Right kidney (tissue), 1 donor: ENCODE results near the gene MED10.
"Not testable (repeated sequence)": the region's sequence is repeated elsewhere in the genome, so short reads cannot be mapped to it uniquely, and the experiment has no call there.

Experiments
- DNase-seq: peaks from one replicate; pipeline ENCODE4 v3.0.0-alpha.2; 2016

Gene MED10

DNA sequence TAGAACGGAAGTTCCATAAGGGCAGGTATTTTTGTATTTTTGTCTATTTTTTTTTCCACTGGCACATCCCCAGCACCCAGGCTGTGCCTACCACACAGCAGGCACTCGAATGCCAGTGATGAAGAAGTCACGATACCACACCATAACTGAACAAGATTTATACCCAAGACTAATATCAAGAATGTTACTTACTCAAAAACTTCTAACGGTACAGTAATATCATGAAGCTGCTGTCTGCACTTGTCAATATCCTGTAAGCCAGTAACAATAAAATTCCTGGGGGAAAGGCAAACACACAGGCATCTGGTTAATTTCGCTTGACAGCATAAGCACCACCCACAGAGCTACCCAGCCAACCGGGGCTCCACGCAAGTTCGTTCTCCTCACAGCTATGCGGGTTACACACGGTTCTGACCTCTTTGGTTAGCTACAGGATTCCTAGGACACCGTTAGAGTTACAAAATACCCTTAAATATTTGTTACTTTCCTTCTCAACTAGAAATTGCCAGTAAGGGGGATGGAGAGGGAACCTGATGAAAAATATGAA is 1.3 kb downstream of the MED10 start:
- no peak for DNase-seq

DNA sequence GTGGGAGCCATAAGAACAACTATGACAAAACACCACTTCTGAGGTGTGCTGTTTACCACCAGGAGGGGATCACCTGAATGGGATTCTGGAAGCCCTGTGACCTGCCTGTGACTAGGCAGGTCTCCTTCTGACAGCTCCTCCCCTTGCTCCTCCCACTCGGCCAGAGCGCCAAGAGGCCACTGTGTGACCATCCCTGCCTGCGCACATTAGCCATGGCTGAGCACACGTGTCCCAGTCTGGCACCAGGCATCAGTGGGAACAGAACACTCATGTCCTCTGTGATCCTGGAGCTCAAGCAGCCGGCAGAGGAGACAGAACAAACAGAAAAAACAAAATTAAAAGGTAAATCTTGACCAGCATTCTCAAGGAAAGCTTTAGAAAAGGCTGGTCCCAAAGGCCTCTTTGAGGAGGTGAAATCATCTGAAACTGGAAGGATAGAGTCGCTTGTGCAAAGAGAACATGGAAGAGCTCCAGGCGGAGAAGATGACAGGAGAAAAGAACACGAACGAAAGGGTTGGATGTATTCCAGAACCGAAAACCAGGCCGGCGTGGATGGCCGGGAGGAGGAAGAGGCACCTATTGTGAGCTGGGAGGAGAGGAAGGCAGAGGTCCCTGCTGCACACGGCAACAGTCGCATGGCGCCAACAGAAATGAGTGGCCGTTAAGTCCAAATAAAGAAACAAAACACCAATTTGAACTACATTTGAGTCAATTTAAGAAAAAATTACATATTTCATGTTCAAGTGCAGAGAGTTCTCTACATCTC is 5.1 kb downstream of the MED10 start:
- DNase-seq: no peak

DNA sequence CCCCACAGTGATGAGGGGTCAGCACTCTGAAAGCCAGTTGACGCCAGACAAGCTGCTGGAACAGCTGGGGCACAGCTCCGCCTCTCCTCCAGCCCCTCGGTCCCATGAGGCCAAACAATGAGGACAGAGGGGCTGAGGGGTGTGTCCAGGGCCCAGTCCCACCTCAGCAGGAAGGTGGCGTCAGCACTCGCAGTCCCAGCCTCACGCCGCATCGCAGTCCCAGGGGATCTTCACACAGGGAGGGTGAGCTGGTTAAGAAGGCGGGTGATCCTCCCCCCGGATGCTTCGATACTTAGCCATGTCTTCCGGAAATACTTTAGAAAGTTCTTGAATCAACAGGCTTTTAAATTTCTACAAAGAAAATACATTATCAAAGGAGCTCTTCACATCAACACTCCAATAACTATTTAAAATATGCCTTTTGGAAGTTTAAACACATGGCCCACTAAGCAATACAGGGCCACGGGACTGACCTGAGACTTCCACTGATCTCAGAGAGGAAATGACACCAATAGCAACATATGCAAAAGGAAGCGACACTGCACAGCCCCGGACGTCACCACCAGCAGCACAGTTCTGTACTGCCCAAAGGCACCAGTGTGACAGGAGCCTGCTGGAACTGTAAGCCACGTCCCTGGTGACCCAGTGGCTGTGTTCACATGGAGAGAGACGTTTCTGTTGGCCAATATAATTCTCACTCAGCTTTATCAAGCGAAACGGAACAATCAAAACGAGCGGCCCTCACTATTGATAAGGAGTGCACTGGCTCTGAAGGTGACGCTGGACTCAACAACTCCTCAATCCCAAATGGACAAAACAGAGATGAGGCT is 5.9 kb downstream of the MED10 start:
- DNase-seq: no peak

DNA sequence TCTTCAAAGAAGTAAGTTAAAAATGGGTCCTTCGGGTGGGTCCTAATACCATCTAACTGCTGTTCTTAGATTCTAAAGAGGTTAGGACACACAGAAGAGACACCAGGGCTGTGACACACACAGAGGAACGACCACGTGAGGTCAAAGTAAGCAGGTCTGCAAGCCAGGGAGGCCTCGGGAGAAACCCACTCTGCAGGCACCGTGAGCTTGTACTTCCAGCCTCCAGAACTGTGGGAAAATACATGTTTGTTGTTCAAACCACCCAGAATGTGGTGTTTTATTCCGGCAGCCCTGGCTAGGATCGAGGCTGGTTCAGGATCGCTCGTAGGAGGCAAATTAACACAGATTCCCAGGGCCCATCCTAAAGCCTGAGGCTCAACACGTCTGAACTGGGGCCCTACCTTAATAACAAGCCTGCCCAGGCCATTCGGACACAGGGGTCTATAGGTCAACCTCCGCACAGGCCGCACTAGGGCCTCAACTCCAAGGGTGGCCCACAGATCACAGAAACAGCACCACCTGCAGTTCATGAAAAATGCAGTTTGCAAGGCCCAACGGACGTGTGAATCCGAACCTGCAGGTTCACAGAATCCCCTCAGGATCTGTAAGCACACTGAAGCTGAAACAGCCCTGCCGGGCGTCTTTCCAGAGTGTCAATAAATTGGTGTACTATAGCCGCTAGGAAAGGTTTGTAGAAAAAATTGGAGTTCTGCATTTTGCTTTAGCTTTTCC is 7.1 kb downstream of the MED10 start:
- DNase-seq: no peak

DNA sequence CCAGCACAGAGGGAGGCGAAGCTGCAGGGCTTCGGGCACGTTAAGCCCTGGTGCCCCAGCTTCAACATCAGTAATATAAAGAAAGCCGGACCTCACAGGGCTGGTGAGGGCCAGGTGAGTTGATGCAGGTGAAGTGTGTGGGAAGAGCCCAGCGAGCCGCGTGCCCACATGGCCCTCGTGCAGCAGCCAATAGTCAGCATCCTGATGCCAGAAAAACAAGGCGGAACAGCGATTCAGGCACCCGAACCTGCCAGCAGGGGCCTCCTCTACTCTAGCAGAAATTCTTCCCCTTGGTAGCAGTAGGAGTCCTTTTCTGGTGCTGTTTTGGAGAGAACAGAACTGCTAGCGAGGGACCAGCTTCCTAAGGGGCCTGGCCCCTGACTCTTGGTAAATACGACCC is 7.8 kb downstream of the MED10 start:
- DNase-seq: no peak

DNA sequence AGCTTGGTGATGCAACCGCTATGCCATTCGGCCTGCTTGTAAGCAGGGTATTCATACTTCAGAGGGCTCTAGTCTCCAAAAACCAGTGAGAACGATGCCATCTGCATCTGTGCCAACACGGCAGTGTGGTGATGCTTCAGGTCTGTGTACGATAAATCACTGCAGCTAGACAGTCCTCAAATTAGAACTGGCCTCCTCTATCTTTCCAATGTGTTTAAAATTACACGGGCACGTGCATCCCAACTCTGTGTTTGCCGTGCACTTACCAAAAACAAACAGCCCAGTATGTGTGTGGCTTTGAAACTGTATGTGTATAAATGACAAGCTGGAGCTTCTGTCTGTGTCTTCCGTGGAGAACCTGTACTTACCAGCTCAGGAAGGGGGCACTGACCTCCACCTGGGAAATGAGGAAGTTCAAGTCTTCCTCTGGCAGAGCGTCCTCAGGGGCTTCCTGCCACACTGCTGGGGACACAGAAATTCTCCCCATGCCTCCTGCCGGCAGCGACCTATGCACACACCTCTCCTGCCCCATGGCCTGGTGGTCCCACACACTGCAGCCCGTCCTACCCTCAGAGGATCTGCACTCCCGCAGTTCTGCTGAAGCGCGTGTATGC is 12.3 kb downstream of the MED10 start:
- DNase-seq: no peak

DNA sequence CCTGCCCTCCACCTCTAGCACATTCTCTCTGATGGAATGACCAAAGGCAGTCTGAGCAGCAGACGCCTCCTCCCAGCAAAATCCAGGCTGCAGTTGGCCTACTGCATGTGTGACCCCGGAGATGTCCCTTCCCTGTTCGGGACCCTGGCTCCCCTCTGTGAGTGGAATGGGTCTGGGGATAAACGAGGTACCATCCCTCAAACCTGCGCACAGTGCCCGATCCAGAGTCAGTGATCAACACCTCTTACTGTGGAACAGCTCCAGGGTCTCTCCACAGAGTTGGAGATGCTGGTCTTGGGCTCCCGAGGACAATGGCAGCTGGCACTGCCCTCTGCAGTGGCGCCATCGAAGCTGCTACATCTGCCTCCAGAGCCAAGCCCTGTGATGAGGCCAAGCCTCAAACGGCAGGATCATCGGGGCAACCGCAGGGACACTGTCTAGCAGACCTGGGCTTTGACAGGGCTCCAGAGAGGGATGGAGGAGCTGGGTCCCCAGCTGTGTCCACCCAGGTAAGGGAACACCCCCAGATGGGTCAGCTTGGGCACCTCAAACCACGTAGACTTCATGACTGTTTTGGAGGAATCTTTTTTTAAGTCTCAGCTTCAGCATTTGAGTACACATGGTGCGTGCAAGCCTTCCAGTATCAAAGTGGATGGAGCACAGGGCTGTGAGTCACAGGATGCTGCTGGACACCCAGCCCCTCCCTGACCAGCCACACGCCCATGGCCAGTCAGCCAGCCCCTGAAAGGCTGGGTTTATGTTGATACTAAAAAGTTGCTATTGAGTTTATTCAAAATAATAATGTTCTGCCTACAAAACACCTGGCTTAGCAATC is 13.0 kb downstream of the MED10 start:
- DNase-seq: no peak

DNA sequence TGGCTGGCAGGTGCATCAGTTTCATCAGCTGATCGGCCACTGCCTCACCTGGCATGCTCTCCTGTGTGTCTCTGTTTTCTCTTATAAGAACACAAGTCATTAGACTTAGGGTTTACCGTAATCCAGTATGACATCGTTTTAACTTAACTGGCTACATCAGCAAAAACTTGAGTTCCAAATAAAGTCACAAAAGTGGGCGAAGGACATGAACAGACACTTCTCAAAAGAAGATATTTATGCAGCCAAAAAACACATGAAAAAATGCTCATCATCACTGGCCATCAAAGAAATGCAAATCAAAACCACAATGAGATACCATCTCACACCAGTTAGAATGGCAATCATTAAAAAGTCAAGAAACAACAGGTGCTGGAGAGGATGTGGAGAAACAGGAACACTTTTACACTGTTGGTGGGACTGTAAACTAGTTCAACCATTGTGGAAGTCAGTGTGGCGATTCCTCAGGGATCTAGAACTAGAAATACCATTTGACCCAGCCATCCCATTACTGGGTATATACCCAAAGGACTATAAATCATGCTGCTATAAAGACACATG is 14.8 kb downstream of the MED10 start:
- DNase-seq: not testable (repeated sequence)

DNA sequence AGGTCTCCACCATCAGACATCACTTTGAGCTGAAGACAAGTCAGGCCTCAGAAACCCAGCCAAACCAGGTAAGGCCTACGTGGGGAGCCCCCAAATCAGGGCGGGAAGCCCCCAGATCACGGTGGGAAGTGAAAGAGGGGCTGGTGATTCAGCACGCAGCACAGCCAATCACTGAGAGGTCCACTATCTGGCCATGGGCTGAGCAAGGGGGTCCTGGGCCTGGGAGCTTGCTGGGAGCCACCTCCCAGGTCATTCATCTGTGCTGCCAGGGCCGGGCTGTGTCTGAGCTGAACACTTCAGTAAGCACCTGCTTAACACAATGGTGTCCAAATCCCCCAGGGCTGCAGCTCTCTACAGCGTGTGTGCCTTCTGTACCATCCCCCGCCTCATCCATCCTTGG is 15.5 kb downstream of the MED10 start:
- DNase-seq: no peak

DNA sequence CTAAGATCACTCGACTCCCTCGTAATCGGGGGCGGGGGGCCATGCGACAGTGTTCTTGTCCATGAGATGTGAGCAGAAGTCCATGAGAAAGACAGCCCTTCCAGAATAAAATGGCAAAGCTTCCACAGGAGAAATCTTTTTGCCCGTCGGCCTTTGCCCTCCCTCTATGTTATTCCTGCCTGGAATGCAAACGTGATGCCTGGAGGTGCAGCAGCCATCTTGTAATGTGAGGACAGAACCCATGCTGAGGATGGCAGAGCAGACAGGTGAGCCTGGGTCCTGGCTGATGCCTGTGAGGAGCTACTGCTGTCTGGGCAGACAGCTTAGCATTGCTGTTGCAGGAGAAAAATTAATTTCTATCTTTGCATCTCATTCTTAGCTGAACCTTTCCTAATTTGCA is 17.2 kb downstream of the MED10 start:
- no peak for DNase-seq

DNA sequence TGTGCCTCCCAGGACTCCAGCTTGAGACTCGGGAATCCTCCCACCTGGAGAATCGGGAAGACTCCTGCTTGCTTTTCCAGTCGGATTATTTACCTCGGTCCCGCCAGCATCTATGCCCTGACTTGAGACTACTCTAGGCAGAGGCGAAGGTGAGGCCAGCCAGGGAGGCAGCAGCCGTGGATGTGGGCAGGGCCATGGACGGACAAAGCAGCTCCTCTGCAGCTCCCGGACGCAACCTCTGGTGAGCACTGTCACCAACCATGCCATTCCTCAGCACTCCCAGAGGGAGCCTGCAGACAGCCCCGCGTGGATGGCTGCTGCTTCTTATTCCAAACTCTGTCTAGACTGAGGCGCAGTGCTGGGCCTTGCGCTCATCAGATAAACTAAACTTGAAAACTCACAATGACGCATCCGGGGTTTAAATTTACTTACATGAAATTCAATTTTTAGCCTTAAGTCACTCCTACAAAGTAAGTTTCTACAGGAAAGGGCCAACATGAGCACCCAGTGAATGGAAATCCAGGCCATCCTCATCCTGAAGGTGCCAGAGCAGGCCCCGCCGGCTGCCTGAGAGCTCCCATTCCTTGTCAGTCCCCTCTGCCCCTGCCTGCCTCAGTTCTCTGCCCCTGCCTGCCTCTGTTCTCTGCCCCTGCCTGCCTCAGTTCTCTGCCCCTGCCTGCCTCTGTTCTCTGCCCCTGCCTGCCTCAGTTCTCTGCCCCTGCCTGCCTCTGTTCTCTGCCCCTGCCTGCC is 17.8 kb downstream of the MED10 start:
- no peak for DNase-seq

DNA sequence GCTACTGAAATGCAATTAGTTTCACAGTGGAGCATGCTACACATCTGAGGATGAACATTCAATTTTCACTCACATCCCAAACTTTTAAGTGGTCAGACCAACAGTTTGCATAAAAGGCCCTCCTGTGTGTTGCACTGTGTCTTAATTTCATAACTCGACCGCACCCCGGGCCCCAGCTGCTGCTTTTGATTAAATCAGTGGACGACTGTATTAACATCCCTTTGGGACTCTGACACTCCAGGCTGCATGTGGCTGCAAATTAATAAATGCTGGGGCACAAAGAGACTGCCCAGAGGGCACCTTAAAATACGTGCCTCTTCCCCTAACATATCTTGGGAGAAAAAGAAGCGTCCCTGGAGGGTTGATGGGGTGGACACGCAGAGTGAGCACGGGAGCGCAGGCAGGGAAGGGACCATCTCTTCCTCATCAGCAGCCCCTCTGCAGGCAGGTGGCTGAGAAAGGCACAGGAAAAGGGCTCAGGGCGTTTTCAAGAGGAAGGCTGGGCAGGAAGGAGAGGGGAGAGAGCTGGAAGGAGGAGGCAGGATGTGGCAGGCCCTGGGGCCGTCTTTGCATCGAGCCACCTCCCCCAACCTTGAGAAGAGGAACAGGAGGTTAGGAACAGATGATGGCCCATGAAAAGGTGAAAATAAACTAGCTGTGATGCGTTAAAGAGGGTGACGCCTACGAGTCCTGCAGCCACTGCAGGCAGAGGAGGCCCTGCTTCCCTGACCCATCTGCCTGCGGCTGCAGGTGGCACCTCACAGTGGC is 18.6 kb downstream of the MED10 start:
- no peak for DNase-seq

DNA sequence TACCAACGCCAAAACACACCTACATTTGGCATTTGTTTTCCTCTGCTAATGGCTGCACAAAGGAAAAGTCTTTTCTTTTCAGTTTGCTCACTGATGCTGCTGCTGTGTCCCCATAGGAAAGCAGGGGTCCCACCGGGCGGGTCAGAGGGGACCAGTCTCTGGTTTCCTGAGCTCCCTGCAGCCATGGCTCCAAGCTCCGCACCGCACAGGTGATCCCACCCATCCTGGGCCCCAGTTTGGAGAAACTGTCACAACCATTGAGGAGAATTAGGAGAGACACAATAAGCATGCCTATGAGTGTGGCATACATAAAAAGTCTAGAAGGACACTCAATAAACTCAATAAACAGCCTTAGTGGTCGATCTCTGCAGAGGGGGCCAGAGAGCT is 19.9 kb downstream of the MED10 start:
- no peak for DNase-seq

DNA sequence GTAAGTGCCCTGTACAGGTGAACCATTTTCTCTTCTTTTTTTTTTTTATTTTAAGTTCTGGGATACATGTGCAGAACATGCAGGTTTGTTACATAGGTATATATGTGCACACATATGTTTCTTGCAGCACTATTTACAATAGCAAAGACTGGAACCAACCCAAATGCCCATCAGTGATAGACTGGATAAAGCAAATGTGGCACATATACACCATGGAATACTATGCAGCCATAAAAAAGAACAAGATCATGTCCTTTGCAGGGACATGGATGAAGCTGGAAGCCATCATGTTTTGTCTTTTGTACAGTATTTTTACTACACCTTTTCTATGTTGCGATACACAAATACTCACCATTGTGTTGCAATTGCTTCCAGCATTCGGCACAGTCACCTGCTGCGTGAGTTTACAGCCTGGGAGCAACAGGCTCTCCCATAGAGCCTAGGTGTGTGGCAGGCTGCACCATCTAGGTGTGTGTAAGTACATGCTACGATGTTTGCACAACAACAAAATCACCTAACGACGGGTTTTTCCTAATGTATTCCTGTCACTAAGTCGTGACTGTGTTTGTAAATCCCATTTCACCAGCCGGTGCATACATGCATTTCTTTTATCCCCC is 20.4 kb downstream of the MED10 start:
- DNase-seq: not testable (repeated sequence)

DNA sequence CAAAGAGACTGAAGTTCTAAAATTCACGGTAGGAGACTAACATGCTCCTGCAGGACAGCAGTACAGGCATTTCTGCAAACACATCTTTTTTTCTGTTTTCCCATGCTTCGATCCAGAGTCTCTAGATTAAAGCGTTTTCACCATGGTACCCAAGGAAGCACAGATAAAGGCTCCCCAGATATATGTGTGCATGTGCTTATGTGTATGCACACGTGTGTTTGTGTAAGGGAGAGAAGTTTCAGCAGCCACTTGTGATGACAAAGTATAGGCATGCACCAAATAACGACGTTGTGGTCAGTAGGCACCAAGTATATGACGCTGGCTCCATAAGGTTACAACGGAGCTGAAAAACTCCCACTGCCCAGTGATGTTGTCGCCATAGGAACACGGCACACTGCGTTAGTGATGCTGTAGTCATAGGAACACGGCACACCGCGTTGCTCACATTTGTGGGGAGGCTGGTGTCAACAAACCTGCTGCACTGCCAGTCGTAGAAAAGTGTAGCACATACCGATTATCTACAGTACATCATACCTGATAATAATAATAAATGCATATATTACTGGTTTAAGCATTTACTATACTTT is 21.7 kb downstream of the MED10 start:
- no peak for DNase-seq

DNA sequence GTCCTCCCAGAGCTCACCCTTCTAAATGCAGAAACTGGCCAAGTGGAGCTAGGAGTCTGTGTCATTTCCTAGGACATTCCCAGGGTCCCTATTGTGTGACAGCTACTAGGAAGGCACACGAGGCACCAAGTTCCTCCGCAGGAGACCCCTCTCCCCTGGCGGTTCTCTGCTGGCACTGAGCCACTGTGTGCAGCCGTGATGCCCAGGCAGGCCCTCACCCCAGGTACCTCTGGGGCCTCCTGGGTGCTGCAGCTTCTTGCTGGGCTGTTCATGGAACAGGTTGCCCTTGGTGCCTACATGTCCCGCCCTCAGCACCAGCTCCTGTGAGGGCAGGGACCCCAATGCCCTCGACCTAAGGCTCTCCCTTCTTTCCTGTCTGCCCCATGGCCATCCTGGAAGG is 23.1 kb downstream of the MED10 start:
- no peak for DNase-seq

DNA sequence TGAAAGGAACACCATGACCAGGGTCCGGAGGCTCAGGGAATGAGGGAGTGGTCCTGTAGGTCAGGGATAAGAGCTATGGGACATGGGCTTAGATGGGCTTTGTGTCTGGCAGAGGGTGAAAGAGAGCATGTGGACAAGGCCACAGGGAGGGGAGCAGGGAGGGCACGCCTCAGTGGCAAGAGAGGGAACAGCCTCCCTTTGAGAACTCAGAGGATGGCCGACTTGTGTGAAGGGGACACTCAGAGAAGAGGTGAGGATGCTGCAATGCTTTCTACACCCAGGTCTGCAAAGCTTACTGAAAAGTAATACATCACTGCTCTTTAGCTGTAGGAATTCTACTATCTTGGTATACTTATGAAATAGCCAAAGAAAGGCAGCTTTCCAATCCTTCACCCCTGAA is 23.5 kb downstream of the MED10 start:
- no peak for DNase-seq

DNA sequence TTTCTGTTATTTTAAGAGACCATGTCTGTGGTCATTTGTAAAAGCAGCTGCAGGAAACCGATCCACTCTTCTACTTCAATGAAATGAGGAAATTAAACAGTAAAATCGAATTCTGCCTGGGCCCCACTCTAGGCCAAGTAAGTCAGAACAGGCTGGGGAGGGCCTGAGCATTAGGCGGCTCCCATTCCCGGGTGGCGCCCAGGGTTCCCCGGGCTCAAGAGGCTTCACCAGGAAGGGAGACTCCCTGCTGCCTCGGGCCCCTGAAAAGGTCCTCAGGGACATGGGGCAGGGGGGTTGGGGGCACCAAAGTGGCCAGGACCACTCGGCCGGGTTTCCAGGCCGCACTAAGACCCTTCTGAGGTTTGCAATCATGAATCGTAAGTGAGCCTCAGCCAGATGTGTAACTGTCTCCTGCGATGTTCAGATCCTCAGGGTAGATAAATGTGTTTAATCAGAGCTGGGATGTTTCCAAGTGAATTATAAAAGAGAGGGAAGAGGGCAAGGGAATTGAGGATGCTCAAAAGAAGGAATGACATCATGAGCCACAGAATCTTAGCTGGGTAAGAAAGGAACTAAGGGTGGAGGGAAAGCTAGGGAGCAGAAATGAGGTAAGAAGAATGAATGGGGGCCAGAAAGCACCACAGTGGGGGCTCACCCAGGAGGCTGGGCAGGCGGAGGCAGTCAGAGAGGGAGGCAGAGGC is 24.6 kb downstream of the MED10 start:
- DNase-seq: no peak
